ENCODE measurements around the gene FOXM1.

FOXM1 gene, protein sequence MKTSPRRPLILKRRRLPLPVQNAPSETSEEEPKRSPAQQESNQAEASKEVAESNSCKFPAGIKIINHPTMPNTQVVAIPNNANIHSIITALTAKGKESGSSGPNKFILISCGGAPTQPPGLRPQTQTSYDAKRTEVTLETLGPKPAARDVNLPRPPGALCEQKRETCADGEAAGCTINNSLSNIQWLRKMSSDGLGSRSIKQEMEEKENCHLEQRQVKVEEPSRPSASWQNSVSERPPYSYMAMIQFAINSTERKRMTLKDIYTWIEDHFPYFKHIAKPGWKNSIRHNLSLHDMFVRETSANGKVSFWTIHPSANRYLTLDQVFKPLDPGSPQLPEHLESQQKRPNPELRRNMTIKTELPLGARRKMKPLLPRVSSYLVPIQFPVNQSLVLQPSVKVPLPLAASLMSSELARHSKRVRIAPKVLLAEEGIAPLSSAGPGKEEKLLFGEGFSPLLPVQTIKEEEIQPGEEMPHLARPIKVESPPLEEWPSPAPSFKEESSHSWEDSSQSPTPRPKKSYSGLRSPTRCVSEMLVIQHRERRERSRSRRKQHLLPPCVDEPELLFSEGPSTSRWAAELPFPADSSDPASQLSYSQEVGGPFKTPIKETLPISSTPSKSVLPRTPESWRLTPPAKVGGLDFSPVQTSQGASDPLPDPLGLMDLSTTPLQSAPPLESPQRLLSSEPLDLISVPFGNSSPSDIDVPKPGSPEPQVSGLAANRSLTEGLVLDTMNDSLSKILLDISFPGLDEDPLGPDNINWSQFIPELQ

DNA sequence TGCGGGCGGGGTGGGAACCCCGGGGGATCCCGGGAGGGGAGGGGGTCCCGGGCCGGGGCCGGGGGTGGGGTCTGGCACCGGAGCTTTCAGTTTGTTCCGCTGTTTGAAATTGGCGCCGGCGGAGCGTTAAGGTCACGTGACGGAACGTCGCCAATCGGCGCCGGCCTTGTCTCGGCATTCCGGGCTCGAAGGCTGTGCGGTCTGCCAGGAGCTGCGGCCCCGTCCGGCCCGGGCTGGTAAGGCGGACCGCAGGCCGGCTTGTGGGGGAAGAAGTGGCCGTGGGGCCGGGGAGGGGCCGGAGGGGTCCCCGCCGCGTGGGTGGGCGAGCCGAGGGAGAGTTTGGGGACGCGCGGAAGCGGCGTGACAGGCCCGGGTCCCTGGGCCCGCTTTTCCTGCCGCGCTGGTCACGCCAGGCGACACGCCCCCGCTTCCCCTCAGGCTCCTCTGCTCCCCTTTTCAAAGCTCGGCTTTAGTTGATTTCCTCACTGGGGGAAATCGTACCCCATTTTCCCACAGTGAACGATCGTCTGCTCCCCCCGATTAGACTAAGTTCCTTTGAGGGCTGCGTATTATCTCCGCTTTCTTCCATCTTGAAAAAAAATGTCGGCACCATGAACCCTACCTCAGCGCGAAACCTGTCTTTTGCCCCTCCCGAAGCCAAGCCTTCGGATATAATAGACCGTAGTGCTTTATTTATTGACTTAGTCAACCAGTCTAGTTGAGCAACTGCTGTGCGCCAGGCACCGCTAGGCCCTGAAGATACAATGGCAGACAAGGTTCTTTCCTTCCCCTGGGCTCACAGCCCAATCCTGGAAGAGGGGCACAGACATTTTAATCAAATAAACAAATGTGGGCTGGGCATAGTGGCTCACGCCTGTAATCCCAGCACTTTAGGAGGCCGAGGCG is at the start of gene FOXM1, which contains the start of gene RHNO1:
Gene FOXM1, minus strand, starts transcription at position 128 of the 906 bp plus-strand sequence. CDS start 2,696 bp downstream, outside the sequence.
Gene RHNO1, plus strand, starts transcription at position 177 of the 906 bp plus-strand sequence. CDS start 8,144 bp downstream, outside the sequence.
- H3K36me3 Mint-ChIP-seq, result peaks cover 4 to 7% of the 10 kb centered on the region in 2 donors
- peaks cover 14 to 32% of the 10 kb centered on the region in 2 donors for H3K4me1 Mint-ChIP-seq
- no peaks in the 10 kb centered on the region for H3K27me3 Mint-ChIP-seq
- ATAC-seq (replicated peaks) (peak; percentile 82 to 85), DNase-seq (peak; percentile 81)
- peak within 1 kb of the TSS; percentile 98 for H3K27ac Mint-ChIP-seq
- H3K9me3 Mint-ChIP-seq, result no peaks in the 10 kb centered on the region
- H3K4me3 Mint-ChIP-seq, result peak within 1 kb of the TSS; percentile 94 to 97

GRCh38 chr12:2925322-2925995 is 48.5 kb upstream of the FOXM1 start:
- Mint-ChIP-seq H3K27ac (peak overlapping the region; percentile 7), H3K4me1 (no peaks in the 10 kb centered on the region), H3K27me3 (no peaks in the 10 kb centered on the region), H3K36me3 (peaks cover 18 to 41% of the 10 kb centered on the region in 2 donors), H3K4me3 (no peak overlapping the region), H3K9me3 (no peaks in the 10 kb centered on the region)
- no peak for DNase-seq
- no peak for ATAC-seq (replicated peaks)

GRCh38 chr12:2924019-2924418 is 47.0 kb upstream of the FOXM1 start:
- no peaks in the 10 kb centered on the region for H3K27me3 Mint-ChIP-seq
- no peak overlapping the region for H3K4me3 Mint-ChIP-seq
- ATAC-seq (replicated peaks) (no peak), DNase-seq (no peak)
- peaks cover 16 to 40% of the 10 kb centered on the region in 2 donors for H3K36me3 Mint-ChIP-seq
- H3K9me3 Mint-ChIP-seq, result no peaks in the 10 kb centered on the region
- no peaks in the 10 kb centered on the region for H3K4me1 Mint-ChIP-seq
- no peak overlapping the region for H3K27ac Mint-ChIP-seq

DNA sequence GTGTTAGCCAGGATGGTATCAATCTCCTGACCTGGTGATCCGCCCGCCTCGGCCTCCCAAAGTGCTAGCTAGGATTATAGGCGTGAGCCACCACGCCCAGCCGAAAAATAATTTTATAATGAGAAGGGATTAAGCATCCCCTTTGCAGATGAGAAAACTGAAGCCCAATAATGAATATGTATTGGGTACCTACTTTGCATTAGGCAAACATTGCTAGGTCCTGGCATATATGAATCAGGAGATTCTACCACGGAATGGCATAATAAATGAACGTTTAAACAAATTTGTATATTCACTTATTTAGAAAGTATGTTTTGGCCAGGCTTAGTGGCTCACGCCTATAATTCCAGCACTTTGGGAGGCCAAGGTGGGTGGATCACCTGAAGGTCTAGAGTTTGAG is 46.1 kb upstream of the FOXM1 start:
- H3K4me3 Mint-ChIP-seq, result no peak overlapping the region

GRCh38 chr12:2922329-2922728 is 45.4 kb upstream of the FOXM1 start:
- H3K4me3 Mint-ChIP-seq, result no peak overlapping the region
- H3K4me1 Mint-ChIP-seq, result no peaks in the 10 kb centered on the region
- H3K9me3 Mint-ChIP-seq, result no peaks in the 10 kb centered on the region
- DNase-seq, result no peak
- H3K36me3 Mint-ChIP-seq, result peaks cover 16 to 38% of the 10 kb centered on the region in 2 donors
- no peak for ATAC-seq (replicated peaks)
- no peaks in the 10 kb centered on the region for H3K27me3 Mint-ChIP-seq
- no peak overlapping the region for H3K27ac Mint-ChIP-seq

More for the DNA sequence above, 46.1 kb upstream of the FOXM1 start:
- peaks cover 18 to 44% of the 10 kb centered on the region in 2 donors for H3K36me3 Mint-ChIP-seq
- no peaks in the 10 kb centered on the region for H3K9me3 Mint-ChIP-seq
- no peak for ATAC-seq (replicated peaks)
- no peaks in the 10 kb centered on the region for H3K4me1 Mint-ChIP-seq
- DNase-seq, result no peak
- no peaks in the 10 kb centered on the region for H3K27me3 Mint-ChIP-seq
- H3K27ac Mint-ChIP-seq, result no peak overlapping the region

DNA sequence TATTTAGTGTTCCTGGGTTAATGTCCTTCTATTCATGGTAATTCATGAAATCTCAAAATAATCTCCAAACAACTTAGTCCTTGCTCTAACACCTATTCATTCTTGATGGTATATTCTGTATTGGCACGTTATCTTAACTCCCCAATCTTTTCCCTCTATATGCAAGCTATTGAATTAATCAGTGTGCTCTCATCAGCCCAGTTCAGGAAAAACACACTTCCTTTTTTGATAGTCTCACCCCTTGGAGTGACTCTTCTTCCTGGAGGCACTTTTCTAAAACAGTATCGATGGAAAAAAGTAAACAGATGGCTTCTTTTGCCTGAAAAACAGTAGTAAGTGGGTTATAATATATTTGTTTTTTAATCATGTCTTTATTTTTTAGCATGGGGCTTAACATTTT is 42.3 kb upstream of the FOXM1 start:
- H3K9me3 Mint-ChIP-seq, result no peaks in the 10 kb centered on the region
- ATAC-seq (replicated peaks), result no peak
- no peaks in the 10 kb centered on the region for H3K4me1 Mint-ChIP-seq
- DNase-seq, result no peak
- H3K4me3 Mint-ChIP-seq, result no peak overlapping the region
- no peak overlapping the region for H3K27ac Mint-ChIP-seq
- H3K36me3 Mint-ChIP-seq, result peaks cover 14 to 31% of the 10 kb centered on the region in 2 donors
- no peaks in the 10 kb centered on the region for H3K27me3 Mint-ChIP-seq

- Mint-ChIP-seq H3K4me1 (no peaks in the 10 kb centered on the region), H3K36me3 (peaks cover 2 to 15% of the 10 kb centered on the region in 2 donors), H3K27ac (no peak overlapping the region), H3K27me3 (no peaks in the 10 kb centered on the region), H3K4me3 (no peak overlapping the region), H3K9me3 (no peaks in the 10 kb centered on the region)
- ATAC-seq (replicated peaks), result no peak
- no peak for DNase-seq
Observed at GRCh38 chr12:2912216-2912575, 35.2 kb upstream of the FOXM1 start.

GRCh38 chr12:2904260-2904659 is 27.3 kb upstream of the FOXM1 start:
- no peaks in the 10 kb centered on the region for H3K36me3 Mint-ChIP-seq
- no peak overlapping the region for H3K4me3 Mint-ChIP-seq
- no peaks in the 10 kb centered on the region for H3K9me3 Mint-ChIP-seq
- H3K27ac Mint-ChIP-seq, result no peak overlapping the region
- ATAC-seq (replicated peaks) (no peak), DNase-seq (no peak)
- no peaks in the 10 kb centered on the region for H3K27me3 Mint-ChIP-seq
- H3K4me1 Mint-ChIP-seq, result peaks cover 3 to 6% of the 10 kb centered on the region in 2 donors

GRCh38 chr12:2902272-2902880 is 25.4 kb upstream of the FOXM1 start:
- H3K9me3 Mint-ChIP-seq, result no peaks in the 10 kb centered on the region
- no peak for ATAC-seq (replicated peaks)
- peaks cover 3 to 6% of the 10 kb centered on the region in 2 donors for H3K4me1 Mint-ChIP-seq
- no peak overlapping the region for H3K27ac Mint-ChIP-seq
- no peak overlapping the region for H3K4me3 Mint-ChIP-seq
- H3K36me3 Mint-ChIP-seq, result no peaks in the 10 kb centered on the region
- H3K27me3 Mint-ChIP-seq, result no peaks in the 10 kb centered on the region
- no peak for DNase-seq

GRCh38 chr12:2900642-2901041 is 23.7 kb upstream of the FOXM1 start:
- Mint-ChIP-seq H3K36me3 (no peaks in the 10 kb centered on the region), H3K27ac (no peak overlapping the region), H3K4me3 (no peak overlapping the region), H3K27me3 (no peaks in the 10 kb centered on the region), H3K9me3 (no peaks in the 10 kb centered on the region), H3K4me1 (peaks cover 3 to 6% of the 10 kb centered on the region in 2 donors)
- no peak for ATAC-seq (replicated peaks)
- no peak for DNase-seq

DNA sequence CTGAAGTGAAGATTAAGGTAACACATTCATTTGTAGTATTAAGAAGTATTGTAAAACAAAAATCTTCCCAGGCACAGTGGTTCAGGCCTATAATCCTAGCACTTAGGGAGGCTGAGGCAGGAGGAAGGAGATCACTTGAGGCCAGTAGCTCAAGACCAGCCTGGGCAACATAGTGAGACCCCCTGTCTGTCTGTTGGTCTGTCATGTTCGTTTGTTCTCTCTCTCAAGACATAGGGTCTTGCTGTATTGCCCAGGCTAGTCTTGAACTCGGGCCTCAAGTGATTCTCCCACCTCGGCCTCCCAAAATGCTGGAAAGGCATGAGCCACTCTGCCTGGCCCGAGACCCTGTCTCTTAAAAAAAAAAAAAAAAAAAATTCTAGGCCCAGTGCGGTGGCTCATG is 20.4 kb upstream of the FOXM1 start:
- DNase-seq (no peak), ATAC-seq (replicated peaks) (no peak)
- no peaks in the 10 kb centered on the region for H3K9me3 Mint-ChIP-seq
- peaks cover 3 to 4% of the 10 kb centered on the region in 2 donors for H3K4me1 Mint-ChIP-seq
- no peak overlapping the region for H3K4me3 Mint-ChIP-seq
- H3K27ac Mint-ChIP-seq, result no peak overlapping the region
- H3K36me3 Mint-ChIP-seq, result no peaks in the 10 kb centered on the region
- H3K27me3 Mint-ChIP-seq, result no peaks in the 10 kb centered on the region

DNA sequence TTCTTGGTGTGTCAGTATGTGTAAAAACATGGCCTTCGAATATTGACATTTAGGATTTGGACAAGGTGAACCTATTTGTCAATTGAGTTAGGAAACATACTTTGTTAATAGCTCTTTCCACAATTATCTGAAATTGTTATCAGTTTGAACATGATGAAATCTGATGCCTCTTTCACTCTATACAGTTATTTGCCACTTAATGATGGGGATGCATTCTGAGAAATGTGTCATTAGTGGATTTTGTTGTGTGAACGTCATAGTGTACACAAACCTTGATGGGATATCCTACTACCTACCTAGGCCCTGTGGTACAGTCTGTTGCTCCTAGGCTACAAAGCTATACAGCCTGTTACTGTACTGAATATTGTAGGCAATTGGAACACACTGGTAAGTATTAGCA is 18.5 kb upstream of the FOXM1 start:
- ATAC-seq (replicated peaks) (no peak), DNase-seq (no peak)
- Mint-ChIP-seq H3K36me3 (peaks cover 0 to 3% of the 10 kb centered on the region in 2 donors), H3K27ac (no peak overlapping the region), H3K4me1 (peaks cover 3 to 14% of the 10 kb centered on the region in 2 donors), H3K9me3 (no peaks in the 10 kb centered on the region), H3K4me3 (no peak overlapping the region), H3K27me3 (no peaks in the 10 kb centered on the region)

DNA sequence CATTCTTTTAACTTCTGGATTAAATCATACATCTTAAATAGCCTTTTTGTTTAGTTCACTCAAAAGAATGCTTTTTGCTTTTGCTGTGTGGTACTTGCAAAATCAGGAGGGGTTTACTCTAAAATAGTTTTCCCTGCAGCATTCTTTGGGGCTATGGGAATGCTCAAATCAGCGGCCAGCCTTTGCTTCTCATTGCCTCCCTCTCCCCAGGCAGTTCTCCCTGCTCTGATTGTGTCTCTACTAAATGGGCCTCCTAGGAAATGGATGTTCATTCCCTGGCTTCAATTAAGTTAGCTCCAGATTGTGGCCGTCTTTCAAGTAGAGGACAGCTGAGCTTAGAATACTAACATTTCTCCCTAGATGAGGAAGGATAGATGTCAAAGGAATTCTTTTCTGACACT is 18.1 kb upstream of the FOXM1 start:
- H3K4me1 Mint-ChIP-seq, result peaks cover 5 to 19% of the 10 kb centered on the region in 2 donors

More for the DNA sequence above, 18.1 kb upstream of the FOXM1 start:
- DNase-seq, result no peak
- H3K36me3 Mint-ChIP-seq, result peaks cover 0 to 3% of the 10 kb centered on the region in 2 donors
- no peak for ATAC-seq (replicated peaks)
- no peaks in the 10 kb centered on the region for H3K9me3 Mint-ChIP-seq
- H3K27me3 Mint-ChIP-seq, result no peaks in the 10 kb centered on the region
- no peak overlapping the region for H3K4me3 Mint-ChIP-seq
- H3K27ac Mint-ChIP-seq, result no peak overlapping the region
